Stomach (tissue), 9 donors: ENCODE data around the gene CDK3. TPM values are rescaled to one million over a fixed set of nuclear protein-coding genes. Genes with fewer than 3 reads are reported as not detected.
A peak's percentile ranks its signal among the peaks of the same experiment; 100 is the strongest.

Experiments used
- DNase-seq, 2 donors: peaks; one replicate each; pipeline versions ENCODE4 v3.0.0 to v3.0.0-alpha.2; 2013 to 2019
- H3K27ac ChIP-seq, 5 donors: fragments of 200-600 bp in 4 of 5; sonication (generic) in 4 of 5; one replicate each; pipeline ENCODE4 v1.5.1; 2013 to 2019; ENCODE audit warnings: mild to moderate bottlenecking in 1 of 5, moderate library complexity in 1 of 5
- H3K27me3 ChIP-seq, 3 donors: fragments of 200-600 bp; sonication (generic); one replicate each; pipeline ENCODE4 v1.5.1; 2017 to 2019; ENCODE audit warnings: mixed run types in 1 of 3
- H3K36me3 ChIP-seq, 4 donors: fragments of 200-600 bp; sonication (generic); 1 replicate in 3 of 4; 2 replicates in 1 of 4; pipeline ENCODE4 v1.5.1; 2016 to 2019
- H3K4me1 ChIP-seq, 4 donors: fragments of 200-600 bp; sonication (generic); one replicate each; pipeline ENCODE4 v1.5.1; 2016 to 2019
- H3K4me3 ChIP-seq, 4 donors: fragments of 200-600 bp; sonication (generic) in 3 of 4; one replicate each; pipeline ENCODE4 v1.5.1; 2016 to 2019; ENCODE audit warnings: mild to moderate bottlenecking in 1 of 4
- H3K9me3 ChIP-seq, 4 donors: fragments of 200-600 bp; sonication (generic); one replicate each; pipeline ENCODE4 v1.5.1; 2016 to 2019
- EP300 ChIP-seq: sonication (generic); formaldehyde crosslinking; IDR thresholded peaks from one replicate; pipeline ENCODE4 v1.6.1; 2017; ENCODE audit warnings: antibody characterized with exemption
- POLR2A ChIP-seq, 4 donors: fragments of 450-650 bp; IDR thresholded peaks; one replicate each; pipeline ENCODE4 v1.6.1; 2016; ENCODE audit warnings: antibody characterized with exemption in 4 of 4, control low read depth in 2 of 4, mild to moderate bottlenecking in 1 of 4, moderate library complexity in 1 of 4
- POLR2AphosphoS5 ChIP-seq, 3 donors: sonication (generic); formaldehyde crosslinking; IDR thresholded peaks; one replicate each; pipeline ENCODE4 v1.6.1; 2016; ENCODE audit warnings: antibody characterized with exemption in 3 of 3
- WGBS, 5 donors: extraction: QIAGEN DNeasy Blood & Tissue Kit in 3 of 5; methylation state at CpG; one replicate each; pipeline versions ENCODE4 v1.1.5 to v1.1.7; 2013 to 2018; 5-methylcytosine and 5-hydroxymethylcytosine counted together
- intact Hi-C: fragments of 100-400 bp; cut with DNase I; formaldehyde crosslinking; loops from one replicate; pipeline ENCODE4 v1.15.1; 2023; ENCODE audit warnings: low total_unique reads
- polyA plus RNA-seq, 3 donors: library from polyadenylated mRNA; stranded (reverse); fragments of 200-250 nt; gene quantifications; one replicate each; pipeline ENCODE4 v1.2.3, GENCODE V29; 2013
- total RNA-seq, 5 donors: library from RNA; depleted of rRNA; stranded (reverse); fragments of >200 nt; gene quantifications; one replicate each; pipeline versions ENCODE4 v1.1.0 to v1.2.3, GENCODE V29; 2014 to 2016
- TF ChIP-seq, protein P1 (sequence below), 7 experiments: fragments of 450-650 bp in 4 of 7; fragments of 200-600 bp in 3 of 7; sonication (generic) in 3 of 7; IDR thresholded peaks; one replicate each; pipeline ENCODE4 v1.5.1; 2016 to 2019; ENCODE audit warnings: antibody characterized with exemption in 7 of 7, control low read depth in 2 of 7, mild to moderate bottlenecking in 1 of 7
- donor health status: healthy with polysubstance abuse.
- donor health status: Bipolar disorder and iron deficiency.
- donor health status: healthy.

CDK3 gene
- total and polyA plus RNA-seq, 8 donors = 3.1 to 20.4 (median 8.2) TPM; not detected in 1

DNA sequence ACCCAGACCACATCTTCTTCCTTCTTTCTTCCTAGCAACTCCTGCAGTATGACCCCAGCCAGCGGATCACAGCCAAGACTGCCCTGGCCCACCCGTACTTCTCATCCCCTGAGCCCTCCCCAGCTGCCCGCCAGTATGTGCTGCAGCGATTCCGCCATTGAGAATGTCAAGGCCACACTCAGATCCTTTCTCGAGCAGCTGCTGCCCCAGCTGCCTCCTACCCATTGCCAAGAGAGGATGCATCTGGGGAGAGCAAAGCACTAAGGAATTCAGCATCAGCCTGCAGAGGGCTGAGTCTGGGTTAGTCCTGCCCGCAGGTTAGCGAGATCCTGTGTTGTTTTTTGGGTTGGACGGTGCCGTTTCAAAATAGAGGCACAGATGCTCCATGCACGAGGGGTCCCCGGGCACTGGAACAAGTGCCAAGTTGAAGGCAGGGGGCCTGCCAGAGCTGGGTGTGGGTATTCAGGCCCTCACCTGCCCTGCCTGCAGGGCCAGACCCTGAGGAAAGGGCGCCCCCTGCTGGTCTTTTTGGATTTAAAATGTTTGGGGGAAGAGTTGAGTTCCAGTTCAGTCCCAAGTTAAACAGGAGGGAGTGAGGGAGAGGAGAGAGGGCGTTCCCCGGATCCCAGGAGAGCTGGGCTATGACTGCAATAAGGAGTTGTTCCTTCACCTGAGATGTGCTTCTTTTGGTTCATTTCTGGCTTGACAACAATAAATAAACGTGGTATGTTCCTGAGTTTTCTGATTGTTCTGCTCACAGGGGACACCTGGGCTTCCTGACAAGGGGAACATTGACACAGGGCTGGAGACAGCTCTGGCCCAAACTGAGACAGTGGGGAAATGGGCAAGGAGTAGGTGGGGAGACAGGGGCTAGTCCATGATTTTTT, 4.9 kb downstream of the CDK3 start:
- peak overlapping the region in 3 of 5 donors; percentile 3 to 37 (median 4) for H3K27ac ChIP-seq
- DNase-seq = peak; percentile 86
- WGBS, 5 donors = 43 to 59% (median 50%) methylated on average over 15 to 16 of the region's 16 CpGs

DNA sequence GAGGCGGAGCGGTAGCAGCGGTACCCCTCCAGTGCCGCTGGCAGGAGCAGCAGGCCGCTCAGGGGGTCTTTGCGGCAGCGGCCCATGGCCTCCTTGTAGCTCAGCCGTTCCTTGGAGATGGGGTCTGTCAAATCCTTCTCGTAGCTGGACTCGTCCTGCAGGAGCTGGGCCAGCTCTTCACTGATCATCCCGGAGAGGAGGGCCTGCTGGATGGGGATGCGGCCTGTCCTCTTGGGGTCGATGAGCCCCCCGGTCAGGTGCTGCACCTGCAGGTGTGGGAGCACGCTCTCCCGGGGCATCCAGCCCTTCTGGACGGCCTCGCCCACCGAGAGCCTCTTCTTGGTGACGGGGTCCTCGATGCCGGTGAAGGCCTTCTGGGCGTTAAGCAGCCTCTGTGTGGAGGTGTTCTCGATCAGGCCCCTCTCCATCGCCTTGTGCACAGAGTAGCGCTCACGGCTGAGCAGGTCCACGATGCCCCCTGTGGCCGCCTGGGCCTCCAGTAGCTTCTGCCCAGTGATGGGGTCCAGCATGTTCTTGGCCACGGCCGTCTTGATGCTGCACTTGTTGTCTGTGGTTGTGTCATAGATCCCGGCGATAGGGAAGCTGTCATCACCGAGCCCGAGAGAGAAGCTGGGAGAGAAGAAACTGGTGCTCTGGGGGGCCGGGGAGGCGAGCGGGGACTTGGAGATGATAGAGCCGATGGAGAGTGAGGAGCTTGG, 6.6 kb downstream of the CDK3 start:
- H3K4me3 ChIP-seq = no peak overlapping the region
- no peaks in the 10 kb centered on the region for H3K9me3 ChIP-seq
- intact Hi-C loops = loop anchor here (5.0 kb wide), 1 partner anchor 90 kb away; no protein-coding TSS in a partner anchor
- TF ChIP-seq EP300 (no peak), POLR2AphosphoS5 (IDR thresholded peaks at IDR 0.05) (no peak)
- TF ChIP-seq, protein P1, sequence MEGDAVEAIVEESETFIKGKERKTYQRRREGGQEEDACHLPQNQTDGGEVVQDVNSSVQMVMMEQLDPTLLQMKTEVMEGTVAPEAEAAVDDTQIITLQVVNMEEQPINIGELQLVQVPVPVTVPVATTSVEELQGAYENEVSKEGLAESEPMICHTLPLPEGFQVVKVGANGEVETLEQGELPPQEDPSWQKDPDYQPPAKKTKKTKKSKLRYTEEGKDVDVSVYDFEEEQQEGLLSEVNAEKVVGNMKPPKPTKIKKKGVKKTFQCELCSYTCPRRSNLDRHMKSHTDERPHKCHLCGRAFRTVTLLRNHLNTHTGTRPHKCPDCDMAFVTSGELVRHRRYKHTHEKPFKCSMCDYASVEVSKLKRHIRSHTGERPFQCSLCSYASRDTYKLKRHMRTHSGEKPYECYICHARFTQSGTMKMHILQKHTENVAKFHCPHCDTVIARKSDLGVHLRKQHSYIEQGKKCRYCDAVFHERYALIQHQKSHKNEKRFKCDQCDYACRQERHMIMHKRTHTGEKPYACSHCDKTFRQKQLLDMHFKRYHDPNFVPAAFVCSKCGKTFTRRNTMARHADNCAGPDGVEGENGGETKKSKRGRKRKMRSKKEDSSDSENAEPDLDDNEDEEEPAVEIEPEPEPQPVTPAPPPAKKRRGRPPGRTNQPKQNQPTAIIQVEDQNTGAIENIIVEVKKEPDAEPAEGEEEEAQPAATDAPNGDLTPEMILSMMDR (IDR thresholded peaks at IDR 0.05) = no peak
- no peak overlapping the region for H3K27ac ChIP-seq
- H3K27me3 ChIP-seq = no peaks in the 10 kb centered on the region
- H3K4me1 ChIP-seq = peaks cover 6 to 22% (median 9%) of the 10 kb centered on the region in 4 donors
- WGBS, 5 donors = 90 to 94% (median 94%) methylated on average over 25 to 39 of the region's 39 CpGs
- peaks cover 0 to 37% (median 24%) of the 10 kb centered on the region in 4 donors for H3K36me3 ChIP-seq
- no peak for DNase-seq

More for the DNA sequence above, 4.9 kb downstream of the CDK3 start:
- TF ChIP-seq POLR2A (IDR thresholded peaks at IDR 0.05) (no peak), EP300 (no peak), POLR2AphosphoS5 (IDR thresholded peaks at IDR 0.05) (peak in 1 of 3 donors; percentile 38)
- TF ChIP-seq, protein P1 (IDR thresholded peaks at IDR 0.05) = peak in 5 of 7 experiments; percentile 33 to 78 (median 65)
- Histone ChIP-seq H3K36me3 (peaks cover 0 to 51% (median 29%) of the 10 kb centered on the region in 4 donors), H3K9me3 (no peaks in the 10 kb centered on the region), H3K27me3 (no peaks in the 10 kb centered on the region), H3K4me3 (no peak overlapping the region), H3K4me1 (peaks cover 9 to 28% (median 12%) of the 10 kb centered on the region in 4 donors)
- intact Hi-C loops = loop anchor here (5.0 kb wide), 1 partner anchor 88 kb away; no protein-coding TSS in a partner anchor

- H3K27me3 ChIP-seq = no peaks in the 10 kb centered on the region
- no peak overlapping the region for H3K4me3 ChIP-seq
- peaks cover 0 to 35% (median 20%) of the 10 kb centered on the region in 4 donors for H3K36me3 ChIP-seq
- H3K9me3 ChIP-seq = no peaks in the 10 kb centered on the region
- WGBS, 5 donors = 83 to 92% (median 90%) methylated on average over 16 of the region's 16 CpGs
- H3K4me1 ChIP-seq = peaks cover 6 to 22% (median 9%) of the 10 kb centered on the region in 4 donors
- H3K27ac ChIP-seq = no peak overlapping the region
- TF ChIP-seq POLR2A (IDR thresholded peaks at IDR 0.05) (no peak), POLR2AphosphoS5 (IDR thresholded peaks at IDR 0.05) (no peak), EP300 (no peak)
- TF ChIP-seq, protein P1 (IDR thresholded peaks at IDR 0.05) = no peak
- intact Hi-C loops = loop anchor here (5.0 kb wide), 1 partner anchor 91 kb away; no protein-coding TSS in a partner anchor
- DNase-seq = peak in 1 of 2 donors; percentile 2
Observed at GRCh38 chr17:76007850-76008165, 7.2 kb downstream of the CDK3 start.

DNA sequence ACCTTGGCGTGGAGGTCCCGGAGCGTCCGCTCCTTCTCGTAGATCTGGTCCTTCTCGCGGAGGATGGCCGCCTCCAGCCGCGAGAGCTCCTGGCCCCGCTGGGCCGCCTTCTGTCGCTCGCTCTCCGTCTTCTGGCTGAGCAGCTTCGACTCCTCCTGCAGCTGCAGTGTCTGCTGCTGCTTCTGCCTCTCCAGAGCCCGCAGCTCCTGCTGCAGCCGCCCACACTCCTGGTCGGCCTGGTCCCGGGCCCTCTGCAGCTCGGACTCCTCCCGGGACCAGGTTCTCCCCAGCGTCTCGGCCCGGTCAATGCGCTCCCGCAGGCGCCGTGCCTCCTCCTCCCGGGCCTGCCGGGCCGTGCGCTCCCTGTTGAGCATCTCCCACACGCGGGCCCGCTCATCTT, 7.6 kb downstream of the CDK3 start:
- intact Hi-C loops = loop anchor here (5.0 kb wide), 1 partner anchor 91 kb away; no protein-coding TSS in a partner anchor
- 94 to 96% (median 95%) methylated on average over 36 of the region's 36 CpGs for WGBS, 5 donors
- Histone ChIP-seq H3K36me3 (peaks cover 0 to 35% (median 18%) of the 10 kb centered on the region in 4 donors), H3K9me3 (no peaks in the 10 kb centered on the region), H3K27ac (no peak overlapping the region), H3K4me1 (peaks cover 5 to 18% (median 7%) of the 10 kb centered on the region in 4 donors), H3K4me3 (no peak overlapping the region), H3K27me3 (no peaks in the 10 kb centered on the region)
- TF ChIP-seq, protein P1 (IDR thresholded peaks at IDR 0.05) = no peak
- TF ChIP-seq EP300 (no peak), POLR2AphosphoS5 (IDR thresholded peaks at IDR 0.05) (no peak)
- DNase-seq = no peak
